IMR-90 (cell line): ENCODE results near the gene UNK. TPM values are rescaled to one million over a fixed set of nuclear protein-coding genes. Genes with fewer than 3 reads are reported as not detected.

ENCODE experiments used
- ATAC-seq: fragments of 200-7000 bp; cut with Tn5 transposase; 2 replicates; pipeline ENCODE4 v1.9.1; 2020; ENCODE audit warnings: low read depth, mild to moderate bottlenecking, moderate library complexity
- BruUV-seq: library from RNA; stranded (reverse); fragments of 400-500 nt; replicated peaks from 2 replicates; lab custom pipeline; 2021; lab: Mats Ljungman, UMichigan
- CTCF ChIA-PET: fragments of 300-600 bp; formaldehyde crosslinking; extraction: SDS; loops from one replicate; lab custom pipeline; 2021; ENCODE audit warnings: antibody characterized with exemption; lab: Yijun Ruan, JAX
- POLR2A ChIA-PET: fragments of 300-600 bp; sonication (Branson Sonifier 250); formaldehyde crosslinking; loops from one replicate; lab custom pipeline; 2022; ENCODE audit warnings: antibody characterized with exemption; ENCODE audit not compliant: unreplicated experiment; lab: Charles Lee
- DNase-seq: peaks from one replicate; pipeline ENCODE4 v3.0.0; 2013
- H2AFZ ChIP-seq: replicated peaks from 2 replicates; pipeline ENCODE3; 2013; ENCODE audit warnings: low read length, mild to moderate bottlenecking; ENCODE audit not compliant: poor library complexity
- H2AK5ac ChIP-seq: 2 replicates; pipeline ENCODE4 v1.6.1; 2013; ENCODE audit warnings: low read depth, low read length, inconsistent platforms
- H2AK9ac ChIP-seq: replicated peaks from 2 replicates; pipeline ENCODE3; 2013; ENCODE audit warnings: mild to moderate bottlenecking, low read depth, low read length, moderate library complexity; ENCODE audit not compliant: poor library complexity
- H2BK120ac ChIP-seq: 2 replicates; pipeline ENCODE4 v1.6.1; 2013; ENCODE audit warnings: low read depth, low read length, inconsistent platforms
- H2BK15ac ChIP-seq: 3 replicates; pipeline ENCODE4 v1.6.1; 2013; ENCODE audit warnings: low read depth, low read length, inconsistent platforms
- H2BK20ac ChIP-seq: 2 replicates; pipeline ENCODE4 v1.6.1; 2013; ENCODE audit warnings: low read depth, mild to moderate bottlenecking, inconsistent platforms, low read length, moderate library complexity
- H2BK5ac ChIP-seq: 2 replicates; pipeline ENCODE4 v1.6.1; 2013; ENCODE audit warnings: mild to moderate bottlenecking, low read depth, low read length, inconsistent platforms; ENCODE audit not compliant: poor library complexity, severe bottlenecking
- H3K14ac ChIP-seq: replicated peaks from 2 replicates; pipeline ENCODE4 v1.6.1; 2013; ENCODE audit warnings: low read depth, low read length, inconsistent platforms
- H3K18ac ChIP-seq: 2 replicates; pipeline ENCODE4 v1.6.1; 2013; ENCODE audit warnings: low read depth, low read length, control low read depth
- H3K23ac ChIP-seq: 2 replicates; pipeline ENCODE4 v1.6.1; 2013; ENCODE audit warnings: low read depth, low read length, inconsistent platforms
- H3K27ac ChIP-seq: 2 replicates; pipeline ENCODE4 v1.5.1; 2013; ENCODE audit warnings: mild to moderate bottlenecking, control low read depth, low read length; ENCODE audit not compliant: insufficient read depth
- H3K27me3 ChIP-seq: 2 replicates; pipeline ENCODE4 v1.6.1; 2013; ENCODE audit warnings: low read length; ENCODE audit not compliant: control insufficient read depth, insufficient read depth
- H3K36me3 ChIP-seq: 2 replicates; pipeline ENCODE4 v1.6.1; 2013; ENCODE audit warnings: low read length, mixed read lengths; ENCODE audit not compliant: control insufficient read depth, insufficient read depth
- H3K4ac ChIP-seq: 2 replicates; pipeline ENCODE4 v1.6.1; 2013; ENCODE audit warnings: low read depth, low read length, inconsistent platforms
- H3K4me1 ChIP-seq: 2 replicates; pipeline ENCODE4 v1.6.1; 2013; ENCODE audit warnings: low read length, mixed read lengths; ENCODE audit not compliant: control insufficient read depth, insufficient read depth
- H3K4me2 ChIP-seq: 2 replicates; pipeline ENCODE4 v1.6.1; 2013; ENCODE audit warnings: low read depth, mild to moderate bottlenecking, control low read depth, low read length, moderate library complexity
- H3K4me3 ChIP-seq: 2 replicates; pipeline ENCODE4 v1.5.1; 2013; ENCODE audit warnings: low read depth, mild to moderate bottlenecking, control low read depth, low read length, moderate library complexity; ENCODE audit not compliant: insufficient read depth
- H3K56ac ChIP-seq: 2 replicates; pipeline ENCODE4 v1.6.1; 2013; ENCODE audit warnings: low read length, inconsistent platforms; ENCODE audit not compliant: insufficient read depth; ENCODE audit errors: extremely low read depth
- H3K79me1 ChIP-seq, 2 experiments: 2 replicates each; pipeline ENCODE4 v1.6.1; 2013; ENCODE audit warnings: low read length in 2 of 2, inconsistent platforms in 1 of 2, low read depth in 1 of 2
- H3K9ac ChIP-seq: 2 replicates; pipeline ENCODE4 v1.6.1; 2013; ENCODE audit warnings: low read depth, low read length, control low read depth
- H3K9me1 ChIP-seq: 2 replicates; pipeline ENCODE4 v1.6.1; 2013; ENCODE audit warnings: low read length, inconsistent platforms; ENCODE audit not compliant: insufficient read depth
- H3K9me3 ChIP-seq: 2 replicates; pipeline ENCODE4 v1.6.1; 2013; ENCODE audit warnings: low read length; ENCODE audit not compliant: control insufficient read depth, insufficient read depth
- H4K20me1 ChIP-seq: 2 replicates; pipeline ENCODE4 v1.6.1; 2013; ENCODE audit warnings: low read length, inconsistent platforms; ENCODE audit not compliant: insufficient read depth
- H4K5ac ChIP-seq: 2 replicates; pipeline ENCODE4 v1.6.1; 2013; ENCODE audit warnings: mild to moderate bottlenecking, low read depth, low read length, control low read depth
- H4K8ac ChIP-seq, 2 experiments: 2 replicates each; pipeline ENCODE4 v1.6.1; 2013; ENCODE audit warnings: low read depth in 2 of 2, low read length in 2 of 2, control low read depth in 1 of 2, inconsistent platforms in 1 of 2
- H4K91ac ChIP-seq: 2 replicates; pipeline ENCODE4 v1.6.1; 2013; ENCODE audit warnings: low read depth, low read length, inconsistent platforms; ENCODE audit not compliant: insufficient read depth
- BHLHE40 ChIP-seq: fragments of 150-350 bp; IDR thresholded peaks from 2 replicates; pipeline ENCODE4 v1.6.1; 2016; ENCODE audit warnings: mild to moderate bottlenecking, low read depth, low read length
- FOS ChIP-seq: fragments of 150-350 bp; IDR thresholded peaks from 2 replicates; pipeline ENCODE4 v1.6.1; 2016; ENCODE audit warnings: low read depth, low read length
- MAZ ChIP-seq: IDR thresholded peaks from 2 replicates; pipeline ENCODE4 v1.6.1; 2012; ENCODE audit warnings: low read depth, mild to moderate bottlenecking, low read length, improper control_type of control experiment, moderate library complexity, borderline replicate concordance
- MXI1 ChIP-seq: IDR thresholded peaks from 2 replicates; pipeline ENCODE4 v1.6.1; 2012; ENCODE audit warnings: low read depth, mild to moderate bottlenecking, low read length, moderate library complexity, borderline replicate concordance
- NFE2L2 ChIP-seq: fragments of 150-350 bp; IDR thresholded peaks from 2 replicates; pipeline ENCODE4 v1.6.1; 2016; ENCODE audit warnings: low read depth, mild to moderate bottlenecking, low read length
- RAD21 ChIP-seq: IDR thresholded peaks from 2 replicates; pipeline ENCODE4 v1.6.1; 2012; ENCODE audit warnings: low read length, improper control_type of control experiment
- RCOR1 ChIP-seq: IDR thresholded peaks from 2 replicates; pipeline ENCODE4 v1.6.1; 2012; ENCODE audit warnings: mild to moderate bottlenecking, low read length, improper control_type of control experiment; ENCODE audit not compliant: insufficient replicate concordance
- SMC3 ChIP-seq: fragments of 150-350 bp; IDR thresholded peaks from 2 replicates; pipeline ENCODE4 v1.6.1; 2016; ENCODE audit warnings: low read depth, mild to moderate bottlenecking, antibody characterized with exemption, low read length, moderate library complexity
- WGBS, 2 experiments: methylation state at CpG; one replicate each; pipeline versions ENCODE4 v1.1.5 to v1.1.7; 2013; ENCODE audit warnings: missing lambda C conversion rate in 2 of 2; ENCODE audit not compliant: insufficient read length in 1 of 2; ENCODE audit errors: extremely low coverage in 2 of 2; 5-methylcytosine and 5-hydroxymethylcytosine counted together
- dilution Hi-C: fragments of 300-500 bp; cut with HindIII; formaldehyde crosslinking; loops from one replicate; pipeline ENCODE4 v1.14.3; 2018; ENCODE audit warnings: low sequenced_read_pairs; ENCODE audit not compliant: unreplicated experiment
- in situ Hi-C: fragments of 300-500 bp; cut with MboI; formaldehyde crosslinking; loops from 3 replicates; pipeline ENCODE4 v1.14.3; 2019; ENCODE audit warnings: low sequenced_read_pairs, inconsistent platforms, mixed read lengths
- intact Hi-C: fragments of 100-400 bp; cut with micrococcal nuclease; formaldehyde crosslinking; loops from 2 replicates; pipeline ENCODE4 v1.10.0; 2022
- polyA plus RNA-seq, 3 experiments: library from polyadenylated mRNA; depleted of rRNA; stranded (reverse); fragments of >200 nt; gene quantifications; 2 replicates each; pipeline ENCODE4 v1.2.3, GENCODE V29; 2012; ENCODE audit warnings: low replicate concordance in 1 of 3
- total RNA-seq: library from RNA; depleted of rRNA; stranded (reverse); fragments of >200 nt; gene quantifications from 2 replicates; pipeline ENCODE4 v1.2.3, GENCODE V29; 2012
- TF ChIP-seq, protein P1 (sequence below): fragments of 150-350 bp; IDR thresholded peaks from 2 replicates; pipeline ENCODE4 v1.6.1; 2017; ENCODE audit warnings: mild to moderate bottlenecking, antibody characterized with exemption, low read length, low read depth
- TF ChIP-seq, protein P2 (sequence below): conservative IDR thresholded peaks from 2 replicates; pipeline ENCODE4 v1.5.1; 2012; ENCODE audit warnings: mild to moderate bottlenecking, low read depth, low read length, improper control_type of control experiment
- TF ChIP-seq, protein P3 (sequence below): fragments of 150-350 bp; IDR thresholded peaks from 2 replicates; pipeline ENCODE4 v1.6.1; 2016; ENCODE audit warnings: low read depth, mild to moderate bottlenecking, low read length, moderate library complexity, borderline replicate concordance

UNK gene
- total and polyA plus RNA-seq, 2 of the 4 experiments (the other 2 are of a cell fraction), result 15.4 to 17.3 TPM

DNA sequence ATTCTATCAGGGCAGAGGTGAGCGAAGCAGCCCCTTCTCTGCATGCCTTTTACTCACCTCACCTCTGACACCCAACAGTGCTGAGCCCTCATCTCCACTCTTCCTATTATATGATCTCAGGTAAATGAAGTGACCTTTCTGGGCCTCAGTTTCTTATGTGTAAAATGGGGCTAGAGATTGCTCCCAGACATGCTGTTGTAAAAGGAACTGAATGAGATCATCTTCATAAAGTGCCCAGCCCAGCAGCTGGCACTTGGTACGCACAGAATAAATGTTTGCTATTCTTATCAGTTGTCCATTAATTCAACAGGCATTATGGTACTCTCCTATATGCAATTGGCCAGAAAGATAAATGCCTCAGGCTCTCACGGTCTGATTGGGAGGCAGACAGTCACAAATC, 15.1 kb upstream of the UNK start:
- Histone ChIP-seq H2BK15ac (no peak overlapping the region), H3K14ac (no peak overlapping the region), H4K5ac (no peak overlapping the region), H3K27me3 (no peaks in the 10 kb centered on the region), H4K8ac (no peak overlapping the region), H3K9ac (no peak overlapping the region), H2BK120ac (no peak overlapping the region), H4K20me1 (peaks cover 5% of the 10 kb centered on the region; the same call in 1 of the 2 replicates), H3K56ac (no peak overlapping the region), H2AFZ (no peak overlapping the region), H3K4ac (no peak overlapping the region), H4K91ac (no peak overlapping the region), H3K9me3 (no peaks in the 10 kb centered on the region), H2BK20ac (no peak overlapping the region), H3K9me1 (no peaks in the 10 kb centered on the region), H3K18ac (no peak overlapping the region), H3K4me1 (no peaks in the 10 kb centered on the region), H2AK9ac (no peak overlapping the region), H3K79me1 (no peaks in the 10 kb centered on the region), H3K36me3 (no peaks in the 10 kb centered on the region), H2BK5ac (no peak overlapping the region), H3K4me2 (no peak overlapping the region), H3K27ac (no peak overlapping the region), H3K4me3 (no peak overlapping the region), H2AK5ac (no peak overlapping the region), H3K23ac (no peak overlapping the region)
- DNase-seq, result no peak
- ChIA-PET POLR2A (no interaction called here), CTCF (no interaction called here)
- no TSS peak for BruUV-seq
- 100% methylated on average over 1 of the region's 3 CpGs; no CpG with 5 or more reads in 1 of the 2 experiments for WGBS, 2 experiments
- in situ Hi-C loops, result no loop called here
- dilution Hi-C loops, result no loop called here
- TF ChIP-seq FOS, result no peak
- TF ChIP-seq SMC3, result no peak
- TF ChIP-seq, protein P1, sequence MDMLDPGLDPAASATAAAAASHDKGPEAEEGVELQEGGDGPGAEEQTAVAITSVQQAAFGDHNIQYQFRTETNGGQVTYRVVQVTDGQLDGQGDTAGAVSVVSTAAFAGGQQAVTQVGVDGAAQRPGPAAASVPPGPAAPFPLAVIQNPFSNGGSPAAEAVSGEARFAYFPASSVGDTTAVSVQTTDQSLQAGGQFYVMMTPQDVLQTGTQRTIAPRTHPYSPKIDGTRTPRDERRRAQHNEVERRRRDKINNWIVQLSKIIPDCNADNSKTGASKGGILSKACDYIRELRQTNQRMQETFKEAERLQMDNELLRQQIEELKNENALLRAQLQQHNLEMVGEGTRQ, result no peak
- TF ChIP-seq BHLHE40, result no peak
- no peak for TF ChIP-seq MAZ
- TF ChIP-seq, protein P2, sequence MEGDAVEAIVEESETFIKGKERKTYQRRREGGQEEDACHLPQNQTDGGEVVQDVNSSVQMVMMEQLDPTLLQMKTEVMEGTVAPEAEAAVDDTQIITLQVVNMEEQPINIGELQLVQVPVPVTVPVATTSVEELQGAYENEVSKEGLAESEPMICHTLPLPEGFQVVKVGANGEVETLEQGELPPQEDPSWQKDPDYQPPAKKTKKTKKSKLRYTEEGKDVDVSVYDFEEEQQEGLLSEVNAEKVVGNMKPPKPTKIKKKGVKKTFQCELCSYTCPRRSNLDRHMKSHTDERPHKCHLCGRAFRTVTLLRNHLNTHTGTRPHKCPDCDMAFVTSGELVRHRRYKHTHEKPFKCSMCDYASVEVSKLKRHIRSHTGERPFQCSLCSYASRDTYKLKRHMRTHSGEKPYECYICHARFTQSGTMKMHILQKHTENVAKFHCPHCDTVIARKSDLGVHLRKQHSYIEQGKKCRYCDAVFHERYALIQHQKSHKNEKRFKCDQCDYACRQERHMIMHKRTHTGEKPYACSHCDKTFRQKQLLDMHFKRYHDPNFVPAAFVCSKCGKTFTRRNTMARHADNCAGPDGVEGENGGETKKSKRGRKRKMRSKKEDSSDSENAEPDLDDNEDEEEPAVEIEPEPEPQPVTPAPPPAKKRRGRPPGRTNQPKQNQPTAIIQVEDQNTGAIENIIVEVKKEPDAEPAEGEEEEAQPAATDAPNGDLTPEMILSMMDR, result no peak
- no peak for TF ChIP-seq RAD21
- TF ChIP-seq, protein P3, sequence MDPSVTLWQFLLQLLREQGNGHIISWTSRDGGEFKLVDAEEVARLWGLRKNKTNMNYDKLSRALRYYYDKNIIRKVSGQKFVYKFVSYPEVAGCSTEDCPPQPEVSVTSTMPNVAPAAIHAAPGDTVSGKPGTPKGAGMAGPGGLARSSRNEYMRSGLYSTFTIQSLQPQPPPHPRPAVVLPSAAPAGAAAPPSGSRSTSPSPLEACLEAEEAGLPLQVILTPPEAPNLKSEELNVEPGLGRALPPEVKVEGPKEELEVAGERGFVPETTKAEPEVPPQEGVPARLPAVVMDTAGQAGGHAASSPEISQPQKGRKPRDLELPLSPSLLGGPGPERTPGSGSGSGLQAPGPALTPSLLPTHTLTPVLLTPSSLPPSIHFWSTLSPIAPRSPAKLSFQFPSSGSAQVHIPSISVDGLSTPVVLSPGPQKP, result no peak
- TF ChIP-seq NFE2L2, result no peak
- no peak for TF ChIP-seq RCOR1
- no peak for TF ChIP-seq MXI1
- no peak for ATAC-seq
- intact Hi-C loops, result no loop called here
